Hematopoietic multipotent progenitor cell treated with erythropoietin and hydrocortisone succinate and interleukin-3 and kit ligand, for 17 days (in vitro differentiated cells): ENCODE data around the gene USP12.

ENCODE experiments used
- DNase-seq: peaks from one replicate; pipeline ENCODE4 v3.0.0-alpha.2; 2015; ENCODE audit warnings: low spot score

Gene USP12

DNA sequence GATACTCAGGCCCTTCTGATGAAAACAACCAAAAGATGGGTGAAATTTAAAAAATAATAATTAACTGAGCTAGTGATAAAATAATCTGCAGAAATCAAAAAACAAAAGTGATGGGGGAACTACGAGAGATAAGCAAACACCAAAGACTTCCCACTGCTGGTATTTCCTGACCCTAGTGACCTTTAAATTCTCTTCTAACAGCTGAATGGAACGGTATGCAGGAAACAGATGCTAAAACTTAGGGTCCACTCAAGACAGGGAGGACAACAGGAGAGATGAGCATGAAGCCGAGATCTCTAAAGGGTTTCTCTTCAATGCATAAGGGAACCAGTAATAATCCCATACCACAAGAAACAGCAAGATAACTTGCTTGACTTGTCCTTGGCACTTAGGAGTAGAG, 50.8 kb downstream of the USP12 start:
- no peak for DNase-seq

DNA sequence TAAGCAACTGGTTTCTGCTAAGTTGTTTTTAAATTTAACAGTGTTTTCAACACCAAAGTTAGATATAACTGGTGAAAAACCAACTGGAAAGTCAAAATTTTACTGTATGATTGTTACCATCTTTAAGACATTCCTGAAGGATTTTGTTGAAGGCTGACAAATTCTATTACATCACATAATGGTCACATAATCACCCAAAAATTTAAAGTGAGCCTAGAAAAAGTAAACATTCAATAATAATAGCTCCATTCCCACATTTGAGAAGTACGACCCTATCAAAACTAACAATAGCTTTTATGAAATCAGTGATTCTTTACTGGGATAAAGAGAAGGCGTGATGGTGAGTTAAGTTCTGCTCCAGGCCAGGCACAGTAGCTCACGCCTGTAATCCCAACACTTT, 51.6 kb downstream of the USP12 start:
- no peak for DNase-seq

DNA sequence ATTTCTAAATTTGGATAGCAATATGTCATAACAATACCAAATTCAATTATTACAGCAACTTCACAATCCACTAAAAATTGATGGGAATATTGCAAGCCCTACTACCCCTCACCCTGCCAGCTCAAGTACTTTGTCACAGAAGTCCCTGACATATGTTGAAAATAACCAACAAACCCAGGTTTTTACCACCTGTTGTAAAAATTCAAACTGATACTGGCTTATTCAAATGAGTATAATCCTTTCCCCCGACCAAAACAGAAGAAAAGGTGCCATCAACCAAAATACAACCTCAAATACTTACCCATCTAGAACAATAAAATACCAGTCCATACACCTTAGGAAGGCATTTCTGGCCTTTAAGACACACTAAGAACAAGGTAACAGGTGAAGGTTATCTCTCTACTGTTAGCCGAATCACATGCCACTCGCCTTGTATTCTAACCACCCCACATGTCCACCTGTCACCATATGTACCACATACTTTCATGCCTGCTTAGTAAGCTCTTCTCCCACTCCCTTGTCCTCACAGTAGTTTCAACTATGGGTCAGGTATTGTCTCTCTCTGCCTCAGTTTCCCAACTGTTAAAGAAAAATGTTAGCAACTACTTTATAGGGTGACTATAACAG, 53.1 kb downstream of the USP12 start:
- no peak for DNase-seq

DNA sequence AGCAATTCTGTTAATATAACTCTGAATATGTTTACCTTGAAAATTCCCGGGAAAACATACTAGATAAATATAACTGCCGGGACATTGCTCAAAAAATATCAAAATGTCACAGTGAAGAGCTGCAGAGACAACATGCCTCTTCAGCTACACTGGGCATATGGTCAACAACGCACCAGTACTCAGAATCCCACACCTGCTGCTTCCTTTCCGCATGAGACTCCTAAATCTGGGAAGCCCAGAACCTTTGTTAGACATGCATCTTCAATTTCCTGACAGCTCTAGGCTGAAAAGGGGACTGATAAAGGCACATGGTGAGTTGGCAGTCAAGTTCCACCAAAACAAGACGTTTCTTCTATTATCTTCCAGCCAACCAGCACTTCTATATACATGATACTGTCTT, 53.7 kb downstream of the USP12 start:
- DNase-seq = no peak

DNA sequence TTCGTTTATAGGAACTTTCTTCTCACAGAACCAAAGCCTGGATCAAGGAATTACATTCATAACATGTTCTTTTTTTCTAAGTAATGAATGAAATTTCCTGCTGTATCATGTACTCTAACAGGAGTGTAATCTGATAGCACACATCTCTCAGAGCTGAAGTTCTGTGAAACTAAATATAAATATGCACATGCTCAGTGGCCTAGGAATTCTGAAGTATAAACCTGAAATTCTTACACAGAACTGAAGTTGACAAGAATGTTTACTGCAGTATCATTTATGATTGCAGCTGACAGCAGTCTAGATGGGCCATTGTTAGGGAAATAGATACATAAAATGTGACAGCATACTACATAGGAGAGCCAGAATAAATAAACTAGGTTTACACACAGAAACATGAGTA, 54.5 kb downstream of the USP12 start:
- no peak for DNase-seq

DNA sequence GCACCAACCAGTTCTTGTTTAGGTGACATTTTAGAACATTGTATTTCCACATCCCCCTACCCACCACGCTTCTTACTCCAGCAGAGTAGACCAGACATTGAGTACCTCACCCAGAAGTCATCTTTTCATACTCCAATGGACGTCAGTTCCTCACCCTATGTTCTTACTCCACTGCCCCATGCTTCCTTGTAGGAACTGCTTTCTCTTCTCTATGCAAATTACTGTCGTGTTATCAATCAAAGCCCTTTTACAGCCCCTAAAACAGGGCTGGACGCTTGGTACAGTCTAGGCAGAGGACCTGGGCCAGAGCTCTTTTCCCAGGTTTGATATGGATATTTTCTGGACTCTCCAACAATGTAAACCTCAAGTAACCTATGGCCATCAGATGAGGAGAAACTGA, 58.2 kb downstream of the USP12 start:
- no peak for DNase-seq

DNA sequence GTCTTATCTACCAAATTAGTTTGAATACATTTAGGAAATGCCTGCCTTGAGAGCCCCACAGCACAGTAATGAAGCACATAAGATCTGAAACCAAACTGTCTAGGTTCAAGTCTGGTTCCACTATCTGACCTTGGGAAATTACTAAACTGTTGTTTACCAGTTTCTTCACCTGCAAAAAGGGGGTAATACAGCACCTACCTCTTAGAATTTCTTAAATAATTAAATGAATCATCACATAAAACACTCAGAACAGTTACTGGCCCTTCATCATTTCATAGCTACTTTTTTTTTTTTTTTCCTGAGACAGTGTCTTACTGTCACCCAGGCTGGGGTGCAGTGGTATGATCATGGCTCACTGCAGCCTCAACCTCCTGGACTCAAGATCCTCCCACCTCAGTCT, 59.6 kb downstream of the USP12 start:
- DNase-seq = no peak

DNA sequence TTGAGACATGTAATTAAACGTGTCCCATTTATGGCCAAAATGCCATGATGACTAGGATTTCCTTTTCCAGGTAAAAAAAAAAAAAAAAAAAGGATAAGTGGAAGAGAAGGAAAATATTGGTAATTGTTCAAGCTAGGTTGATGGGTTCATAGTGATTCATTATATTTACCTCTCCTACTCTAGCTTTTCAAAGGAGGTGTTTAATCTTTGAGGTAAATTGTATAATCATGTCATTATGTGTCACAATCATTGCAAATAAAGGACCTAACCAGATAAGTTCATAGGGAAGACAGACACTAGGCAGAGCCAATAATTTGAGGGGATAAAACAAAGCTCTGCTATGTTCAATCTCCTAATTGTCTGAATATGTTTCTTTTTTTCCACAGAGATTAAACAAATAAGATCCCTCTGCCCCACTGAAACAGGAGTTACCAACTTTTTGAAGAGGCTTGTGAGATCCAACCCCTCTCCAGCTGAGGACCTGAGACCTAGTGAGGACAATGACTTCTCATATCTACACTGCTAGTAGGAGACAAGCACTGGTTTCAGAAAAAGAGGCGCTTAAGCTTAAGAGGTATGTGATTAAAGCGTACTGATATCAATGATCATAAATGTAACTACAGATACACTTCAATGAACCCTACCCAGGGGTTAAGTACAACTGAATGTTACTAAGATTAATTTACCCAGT, 61.4 kb downstream of the USP12 start:
- DNase-seq = no peak

DNA sequence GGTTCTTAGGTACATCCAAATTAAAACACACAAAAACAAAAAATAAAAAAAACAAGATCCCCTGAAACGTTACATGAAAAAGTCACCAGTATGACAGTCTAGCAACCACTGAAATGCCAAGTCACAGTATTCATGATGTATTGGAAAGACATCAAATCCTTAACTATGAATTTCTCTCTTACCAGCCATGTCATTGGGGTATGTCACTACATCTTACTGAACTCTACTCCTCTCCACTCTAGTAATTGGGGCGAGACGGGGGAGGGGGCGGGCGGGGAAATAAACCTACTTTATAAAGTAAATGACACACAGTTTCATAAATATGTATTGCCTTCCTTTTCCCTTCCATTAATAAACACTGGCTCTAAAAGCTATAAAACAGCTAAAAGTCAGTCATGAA, 65.5 kb downstream of the USP12 start:
- DNase-seq = no peak

DNA sequence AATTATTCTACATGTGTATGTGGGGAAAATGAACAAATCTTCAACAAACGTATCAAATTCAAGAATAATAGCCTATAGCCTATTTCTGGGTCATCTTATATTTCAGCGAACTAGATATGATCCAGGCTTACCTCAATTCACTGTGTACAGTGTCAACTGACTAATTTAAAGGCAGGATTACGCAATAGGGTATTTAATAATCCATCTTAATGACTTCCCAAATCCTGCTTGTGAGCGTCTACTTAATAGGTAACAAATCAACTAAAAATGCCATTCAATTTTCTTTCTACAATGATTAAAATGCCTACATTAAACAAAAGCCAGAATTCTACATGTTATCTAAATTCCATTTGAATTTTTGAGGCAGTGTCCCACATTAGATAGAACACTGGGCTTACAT, 67.0 kb downstream of the USP12 start:
- DNase-seq = no peak

DNA sequence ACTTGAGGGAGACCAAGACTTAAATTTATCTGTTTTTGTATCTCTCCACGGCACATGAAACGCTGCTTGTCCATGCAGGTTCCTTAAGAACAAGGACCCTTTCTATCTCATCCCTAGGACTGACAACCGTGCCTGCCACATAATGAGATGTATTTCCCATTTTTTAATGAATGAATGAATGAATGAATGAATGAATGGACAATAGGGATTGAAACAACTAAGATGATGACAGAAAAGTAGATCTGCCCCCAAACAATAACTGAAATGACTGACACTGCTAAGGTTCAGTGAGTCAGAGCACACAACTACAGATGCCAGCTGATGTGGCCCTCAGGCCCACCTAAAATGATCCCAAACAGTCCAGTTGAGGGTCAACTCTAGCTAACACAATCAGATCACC, 69.8 kb downstream of the USP12 start:
- no peak for DNase-seq

DNA sequence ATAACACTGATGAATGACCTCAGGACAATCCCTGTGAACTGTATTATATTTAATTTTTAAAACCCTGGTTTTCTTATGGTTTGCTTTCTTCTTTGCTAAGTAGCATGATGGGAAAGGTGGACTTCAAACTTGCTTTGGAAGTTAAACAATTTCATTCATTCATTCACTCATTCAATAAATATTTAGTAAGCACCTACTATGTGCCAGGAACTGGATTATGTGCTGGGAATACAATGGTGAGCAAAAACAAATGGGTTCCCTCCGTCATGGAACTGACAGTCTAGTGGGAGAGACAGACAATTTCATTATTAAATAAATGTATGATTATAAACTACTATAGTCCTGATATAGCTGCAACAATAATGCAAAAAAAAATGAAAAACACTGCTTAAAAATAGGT, 70.3 kb downstream of the USP12 start:
- no peak for DNase-seq

DNA sequence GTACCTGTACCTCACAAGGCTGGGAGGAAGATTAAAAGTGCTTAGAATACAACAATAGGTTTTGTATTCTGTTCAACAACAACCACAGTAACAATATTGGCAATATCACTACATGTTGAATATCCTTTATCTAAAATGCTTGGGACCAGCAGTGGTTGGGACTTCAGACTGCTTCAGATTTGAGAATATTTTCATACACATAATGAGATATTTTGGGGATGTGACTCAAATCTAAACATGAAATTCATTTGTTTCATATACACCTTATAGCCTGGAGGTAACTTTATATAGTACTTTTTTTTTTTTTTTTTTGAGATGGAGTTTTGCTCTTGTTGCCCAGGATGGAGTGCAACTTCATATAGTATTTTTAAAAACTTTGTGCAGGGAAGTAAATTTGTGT, 73.9 kb downstream of the USP12 start:
- DNase-seq = no peak

DNA sequence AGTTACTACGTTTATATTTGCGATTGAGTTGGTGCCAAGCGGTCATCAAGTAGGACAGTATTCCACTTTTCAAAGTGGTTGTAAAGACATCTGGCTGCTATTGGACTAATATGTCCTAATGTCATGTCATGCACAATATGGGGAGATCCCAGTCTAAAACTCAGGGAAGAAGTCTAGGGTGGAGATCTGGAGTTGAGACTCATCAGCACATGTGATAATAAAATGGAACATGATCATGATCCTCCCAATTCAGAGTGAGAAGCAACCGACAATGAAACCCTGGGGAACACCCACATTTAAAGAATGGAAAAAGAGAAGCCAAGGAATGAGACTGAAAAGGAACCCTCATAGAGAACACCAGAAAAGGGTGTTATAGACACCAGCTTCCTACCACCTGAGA, 80.2 kb downstream of the USP12 start:
- DNase-seq = no peak

DNA sequence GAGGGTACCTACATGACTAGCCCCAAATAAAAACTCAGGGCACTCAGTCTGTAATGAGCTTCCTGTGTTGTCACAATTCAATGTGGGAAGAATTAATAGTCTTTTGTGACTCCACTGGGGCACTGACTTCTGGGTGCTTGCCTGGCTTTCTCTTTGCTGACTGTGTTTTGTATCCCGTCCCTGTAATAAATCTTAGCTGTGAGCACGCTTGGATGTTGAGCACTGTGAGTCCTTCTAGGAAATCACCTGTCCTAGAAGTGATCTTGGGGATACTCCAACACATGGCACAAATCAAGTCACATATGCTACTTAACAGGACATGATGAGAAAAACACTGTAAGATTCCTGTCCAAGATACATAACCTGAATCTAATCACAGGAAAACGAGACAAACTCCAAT, 83.0 kb downstream of the USP12 start:
- DNase-seq = no peak

DNA sequence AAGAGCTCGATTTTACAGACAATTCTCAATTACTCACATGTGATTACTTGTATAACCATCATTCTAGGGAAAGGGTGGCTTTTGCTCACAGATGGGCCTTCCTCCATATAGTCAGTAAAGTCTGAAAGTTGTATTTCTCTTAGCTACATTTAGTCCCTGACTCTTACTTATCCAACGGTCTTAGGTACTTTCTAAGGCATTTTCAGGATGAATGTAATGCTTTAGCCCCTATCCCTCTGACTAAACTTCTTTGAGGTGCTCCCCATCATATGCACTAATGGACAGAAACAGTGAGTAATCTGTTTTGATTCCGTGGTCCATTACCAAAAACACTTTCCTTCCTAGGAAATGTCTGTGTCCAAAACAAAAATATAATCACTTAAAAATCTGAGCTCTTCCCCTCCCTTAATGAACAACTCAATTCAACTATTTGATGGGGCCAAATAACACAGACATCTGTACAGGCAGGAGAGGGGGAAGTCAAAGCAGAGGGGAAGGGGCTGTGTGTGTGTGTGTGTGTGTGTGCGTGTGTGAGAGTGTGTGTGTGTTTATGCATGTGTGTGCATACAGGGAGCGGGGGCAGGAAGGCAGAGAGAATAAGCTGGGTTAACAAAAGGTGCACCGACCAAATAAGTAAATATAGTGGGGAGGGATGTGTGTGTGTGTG, 84.9 kb downstream of the USP12 start:
- DNase-seq = no peak

DNA sequence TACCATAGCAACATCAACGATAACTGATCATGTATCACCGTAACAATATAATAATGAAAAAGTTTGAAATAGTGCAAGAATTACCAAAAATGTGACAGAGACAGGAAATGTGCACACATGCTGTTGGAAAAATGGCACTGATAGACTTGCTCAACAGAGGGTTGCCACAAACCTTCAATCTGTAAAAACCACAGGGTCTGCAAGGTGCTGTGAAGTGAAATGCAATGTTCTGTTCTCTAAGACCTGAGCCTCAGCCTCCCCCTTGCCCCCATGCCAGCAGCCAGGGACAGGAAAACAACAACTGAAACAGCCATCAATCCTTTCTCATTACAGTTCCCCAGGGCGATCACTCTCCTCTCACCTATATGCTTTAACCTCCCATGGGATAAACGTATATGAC, 88.4 kb downstream of the USP12 start:
- DNase-seq = no peak

DNA sequence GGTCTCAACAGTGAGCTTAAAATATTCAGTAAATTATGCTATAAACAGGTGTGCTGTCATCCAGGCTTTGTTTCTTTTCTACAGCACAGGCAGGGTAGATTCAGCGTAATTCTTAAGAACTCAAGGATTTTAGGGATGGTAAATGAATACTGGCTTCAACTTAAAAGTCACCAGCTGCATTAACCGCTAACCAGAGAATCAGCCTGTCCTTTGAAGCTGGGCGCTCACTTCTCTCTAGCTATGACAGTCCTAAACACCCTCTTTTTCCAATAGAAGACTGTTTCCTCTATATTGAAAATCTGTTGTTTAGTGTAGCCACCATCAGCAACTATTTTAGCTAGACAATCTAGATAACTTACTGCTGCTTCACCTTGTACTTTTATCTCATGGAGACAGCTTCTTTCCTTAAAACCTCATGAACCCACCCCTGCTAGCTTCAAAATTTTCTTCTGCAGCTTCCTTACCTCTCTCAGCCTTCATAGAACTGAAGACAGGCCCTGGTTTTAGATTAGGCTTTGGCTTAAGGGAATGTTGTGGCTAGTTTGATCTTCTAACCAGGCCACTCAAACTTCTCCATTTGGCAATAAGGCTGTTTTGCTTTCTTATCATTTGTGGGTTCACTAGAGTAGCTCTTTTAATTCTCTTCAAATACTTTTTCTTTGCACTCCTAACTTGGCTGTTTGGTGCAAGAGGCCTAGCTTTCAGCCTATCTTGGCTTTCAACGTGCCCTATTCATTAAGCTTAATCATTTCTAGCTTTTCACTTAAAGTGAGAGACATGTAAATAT, 89.5 kb downstream of the USP12 start:
- DNase-seq = no peak

DNA sequence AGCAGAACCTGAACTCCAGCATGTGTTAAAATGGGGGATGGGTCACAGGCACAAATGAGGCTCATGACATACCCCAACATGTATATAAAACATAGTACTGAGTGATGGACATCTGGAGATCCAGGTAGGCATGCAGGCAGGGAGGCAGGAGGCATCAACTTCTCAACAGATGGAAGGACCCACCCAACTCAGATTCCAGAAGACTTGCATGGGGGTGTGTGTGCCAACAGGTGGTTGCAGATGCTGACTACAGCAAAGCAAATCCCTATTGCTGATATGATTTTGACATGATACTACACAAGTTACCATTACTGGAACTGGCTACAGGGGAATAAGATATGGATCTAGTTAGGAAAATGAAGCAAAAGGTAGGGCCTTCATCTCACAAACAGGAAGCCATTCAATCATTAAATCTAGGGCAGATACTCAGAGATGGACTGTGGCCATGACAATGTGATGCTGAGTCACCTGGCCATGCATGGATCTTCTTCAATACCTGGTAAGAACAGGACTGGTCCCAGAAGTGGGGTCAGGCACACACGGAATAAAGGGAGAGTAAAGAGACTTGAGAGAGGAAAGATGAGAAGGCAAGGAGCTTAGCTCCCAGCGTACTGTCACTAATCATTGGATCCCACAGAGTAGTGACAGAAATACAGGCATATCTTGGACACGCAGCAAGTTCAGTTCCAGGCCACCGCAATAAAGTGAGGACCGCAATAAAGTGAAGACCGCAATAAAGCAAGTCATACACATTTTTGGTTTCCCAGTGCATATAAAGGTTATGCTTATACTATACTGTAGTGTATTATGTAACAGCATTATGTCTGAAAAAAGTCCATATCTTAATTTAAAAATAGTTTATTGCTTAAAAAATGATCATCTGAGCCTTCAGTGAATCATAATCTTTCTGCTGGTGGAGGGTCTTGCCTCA, 91.3 kb downstream of the USP12 start:
- DNase-seq = no peak

DNA sequence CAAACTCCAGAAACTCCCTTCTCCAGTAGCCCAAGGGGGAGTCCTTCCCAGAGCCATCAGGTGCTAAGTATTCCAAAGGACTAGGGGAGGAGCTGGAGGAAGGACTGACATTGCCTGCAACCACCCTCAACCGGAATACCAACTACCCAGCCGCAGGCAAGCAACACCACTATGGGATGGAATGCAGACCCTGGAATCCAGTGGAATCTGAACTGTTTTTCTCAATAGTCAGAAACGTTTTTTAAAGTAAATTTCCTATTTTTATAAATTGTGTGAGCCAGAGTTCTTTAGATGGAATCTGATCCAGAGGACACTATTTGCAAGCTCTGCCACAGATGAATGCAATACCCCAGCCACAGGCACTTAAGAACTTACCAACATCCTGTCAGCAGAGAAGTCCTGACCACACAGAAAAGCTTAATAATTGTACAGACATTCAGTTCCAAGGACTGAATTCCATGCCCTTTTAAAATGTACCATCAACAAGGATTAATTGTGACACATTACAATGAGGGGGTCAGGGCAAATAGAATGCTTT, 92.1 kb downstream of the USP12 start:
- no peak for DNase-seq

DNA sequence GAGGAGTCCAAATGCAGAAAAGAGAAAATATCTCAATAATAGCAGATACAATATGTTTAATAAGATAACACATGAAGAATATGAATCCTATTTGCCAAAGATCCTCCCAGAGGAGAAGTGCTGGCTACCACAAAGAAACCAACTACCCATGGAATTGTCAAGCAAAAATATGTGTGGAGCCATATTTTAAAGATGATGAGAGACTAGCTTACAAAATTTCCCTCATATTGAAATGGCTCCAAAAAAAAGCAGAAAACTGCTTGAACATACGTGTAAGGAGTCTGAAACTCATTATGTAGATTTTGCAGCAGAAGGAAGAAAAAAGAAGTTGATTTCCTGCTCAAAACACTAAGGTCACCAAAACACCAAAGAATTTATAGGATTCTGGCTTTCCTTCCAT, 94.2 kb downstream of the USP12 start:
- DNase-seq = no peak

DNA sequence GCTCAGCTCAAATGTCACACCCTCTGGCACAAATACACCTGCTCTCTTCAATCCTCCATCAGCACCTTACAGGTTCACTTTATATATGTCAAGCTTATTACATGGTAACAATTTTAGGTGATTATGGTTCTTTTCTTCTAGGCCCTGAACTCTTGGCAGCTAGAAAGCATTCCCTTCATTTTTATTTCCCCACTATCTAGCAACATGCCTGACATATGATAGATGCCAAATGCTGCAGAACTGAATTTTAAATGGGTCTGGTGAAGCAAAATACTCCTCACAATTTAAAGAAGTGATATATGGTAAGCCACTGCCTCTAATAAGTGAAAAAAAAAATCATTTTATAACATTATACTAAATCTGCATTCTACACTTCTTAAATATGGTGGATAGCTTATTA, 95.2 kb downstream of the USP12 start:
- no peak for DNase-seq
